ENCODE measurements around the gene CDK9.

DNA sequence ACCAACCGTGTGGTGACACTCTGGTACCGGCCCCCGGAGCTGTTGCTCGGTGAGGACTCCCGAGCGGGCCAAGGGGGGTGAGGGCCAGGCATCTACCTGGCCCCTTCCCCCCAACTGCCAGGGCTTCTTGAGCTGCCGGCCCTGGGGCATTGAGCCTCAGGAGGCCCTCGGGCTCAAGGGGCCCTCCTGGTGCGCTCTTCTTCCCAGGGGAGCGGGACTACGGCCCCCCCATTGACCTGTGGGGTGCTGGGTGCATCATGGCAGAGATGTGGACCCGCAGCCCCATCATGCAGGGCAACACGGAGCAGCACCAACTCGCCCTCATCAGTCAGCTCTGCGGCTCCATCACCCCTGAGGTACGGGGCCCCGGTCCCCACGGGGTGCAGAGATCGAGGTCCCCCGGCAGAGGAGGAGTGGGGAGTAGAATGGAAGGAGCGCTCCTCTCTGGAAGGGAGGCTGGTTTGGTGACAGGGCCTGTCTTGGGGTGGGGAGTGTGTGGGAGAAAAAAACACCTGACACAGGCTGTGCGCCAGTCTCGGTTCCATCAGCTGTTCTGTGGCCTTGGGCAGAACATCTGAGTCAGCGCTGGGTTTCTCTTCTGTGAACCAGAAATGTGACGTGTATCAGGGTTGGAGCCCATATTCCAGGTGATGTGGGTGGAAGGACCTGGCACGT is 2.6 kb downstream of the CDK9 start:
- TF ChIP-seq BHLHE40 (IDR thresholded peaks at IDR 0.05; ENCODE audit: borderline replicate concordance) (no peak), L3MBTL2 (conservative IDR thresholded peaks at IDR 0.05) (no peak), SP1 (IDR thresholded peaks at IDR 0.05) (no peak), HDGF (IDR thresholded peaks at IDR 0.05; ENCODE audit: borderline replicate concordance) (no peak), FOXM1 (IDR thresholded peaks at IDR 0.05; ENCODE audit: borderline replicate concordance) (no peak), CTBP1 (IDR thresholded peaks at IDR 0.05; ENCODE audit: borderline replicate concordance) (no peak), FOXA1 (IDR thresholded peaks at IDR 0.05) (no peak), SUZ12 (IDR thresholded peaks at IDR 0.05) (no peak), ARNT (IDR thresholded peaks at IDR 0.05) (no peak), ZNF384 (IDR thresholded peaks at IDR 0.05) (no peak)
